M059J (cell line): ENCODE measurements around the gene PECR. TPM values are rescaled to one million over a fixed set of nuclear protein-coding genes. Genes with fewer than 3 reads are reported as not detected.

Source experiments
- DNase-seq: peaks from one replicate; pipeline ENCODE4 v3.0.0-alpha.2; 2012; ENCODE audit warnings: low read depth
- total RNA-seq: library from RNA; depleted of rRNA; stranded (reverse); fragments of >200 nt; shearing (Covaris generic); gene quantifications from 2 replicates; pipeline ENCODE4 v1.2.3, GENCODE V29; 2014

Gene PECR
- total RNA-seq, 1 experiment from 2014 or later = 9.0 TPM

DNA sequence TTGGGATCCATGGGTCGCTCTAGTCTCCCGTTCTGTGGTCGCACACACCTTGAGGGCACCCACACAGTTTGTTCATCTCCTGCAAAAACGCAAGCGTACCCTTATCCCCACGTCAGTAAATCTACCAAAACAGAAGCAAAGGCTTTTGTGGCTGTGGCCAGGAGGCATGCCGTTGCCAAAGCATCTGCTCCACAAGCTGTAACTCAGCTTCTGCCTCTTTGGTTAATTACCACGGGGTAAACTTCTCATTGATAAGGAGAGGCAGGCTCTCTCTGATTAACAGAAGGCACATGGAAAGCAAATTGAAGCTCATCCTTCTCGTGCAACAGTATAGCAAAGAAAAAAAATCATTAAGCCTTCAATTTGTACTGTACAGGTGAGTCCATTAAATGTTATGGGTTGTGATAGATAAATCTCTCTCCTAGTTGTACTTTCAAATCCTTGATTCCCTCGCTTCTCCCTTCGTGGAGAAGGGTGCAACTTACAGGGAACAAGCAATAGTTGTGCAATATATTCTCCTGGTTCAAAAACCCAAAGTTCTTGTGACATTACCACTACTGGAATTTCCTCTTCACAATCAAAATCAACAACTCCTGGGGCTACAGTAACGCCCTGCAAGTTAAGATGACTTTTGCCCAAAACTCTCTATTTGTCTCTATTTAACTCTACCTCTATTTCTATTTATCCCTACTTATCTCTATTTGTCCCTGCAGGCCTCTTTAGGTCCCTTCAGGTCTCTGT, 10.3 kb downstream of the PECR start:
- no peak for DNase-seq

- DNase-seq = no peak
Observed at GRCh38 chr2:216070195-216070594, 11.4 kb downstream of the PECR start.

DNA sequence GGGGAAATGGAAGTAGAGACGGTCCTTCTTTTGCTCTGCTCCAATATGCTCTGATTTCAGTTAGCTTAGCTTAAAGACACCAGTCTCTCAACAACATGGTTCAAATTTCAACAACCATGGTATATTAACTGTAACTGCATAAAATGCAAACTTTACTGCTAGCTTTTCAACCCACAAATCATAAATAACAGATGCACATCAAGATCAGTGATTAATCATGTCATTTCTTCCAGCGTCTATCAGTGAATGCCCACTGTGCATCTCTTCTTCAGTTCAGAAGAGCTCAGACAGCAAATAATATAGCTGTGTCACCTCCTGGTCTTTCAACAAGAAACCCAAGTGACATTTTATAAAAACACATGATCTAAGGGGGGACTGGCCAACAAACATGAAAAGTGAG, 12.6 kb downstream of the PECR start:
- no peak for DNase-seq

DNA sequence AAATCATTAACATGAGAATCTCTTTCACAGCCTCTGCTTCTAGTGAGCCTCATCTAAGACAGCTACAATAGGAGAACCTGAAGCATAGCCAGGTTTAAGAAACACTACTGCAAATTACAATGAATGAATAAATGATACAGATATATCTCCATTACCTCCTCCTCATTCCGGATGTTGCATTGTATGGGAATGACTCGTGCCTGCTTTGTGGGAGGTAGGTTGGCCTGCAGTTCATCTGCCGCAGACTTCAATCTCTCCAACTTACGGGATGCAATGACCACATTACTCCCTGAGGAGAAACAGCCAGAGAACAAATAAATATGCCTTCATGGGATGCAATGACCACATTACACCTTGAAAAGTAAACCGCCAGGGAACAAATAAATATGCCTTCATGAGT, 15.4 kb downstream of the PECR start:
- peak; percentile 59 for DNase-seq

DNA sequence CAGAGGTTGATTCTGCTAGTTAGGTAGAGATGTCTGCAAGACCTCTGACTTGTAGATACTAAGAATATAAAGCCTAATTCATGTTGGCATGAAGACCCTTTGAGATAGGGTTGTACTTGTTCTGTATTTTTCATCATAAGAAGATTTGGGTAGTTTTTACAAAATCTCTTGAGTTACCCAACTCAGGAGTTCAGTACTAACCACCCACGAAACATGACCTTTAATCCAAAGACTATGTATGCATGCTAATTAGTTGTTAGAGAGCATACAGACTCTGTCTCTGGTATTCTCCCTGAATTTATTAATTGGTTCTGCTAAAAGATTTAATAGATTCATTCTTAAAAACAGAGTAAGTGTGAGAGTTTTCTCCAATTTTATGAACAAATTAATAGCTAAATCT, 16.9 kb downstream of the PECR start:
- DNase-seq = no peak

DNA sequence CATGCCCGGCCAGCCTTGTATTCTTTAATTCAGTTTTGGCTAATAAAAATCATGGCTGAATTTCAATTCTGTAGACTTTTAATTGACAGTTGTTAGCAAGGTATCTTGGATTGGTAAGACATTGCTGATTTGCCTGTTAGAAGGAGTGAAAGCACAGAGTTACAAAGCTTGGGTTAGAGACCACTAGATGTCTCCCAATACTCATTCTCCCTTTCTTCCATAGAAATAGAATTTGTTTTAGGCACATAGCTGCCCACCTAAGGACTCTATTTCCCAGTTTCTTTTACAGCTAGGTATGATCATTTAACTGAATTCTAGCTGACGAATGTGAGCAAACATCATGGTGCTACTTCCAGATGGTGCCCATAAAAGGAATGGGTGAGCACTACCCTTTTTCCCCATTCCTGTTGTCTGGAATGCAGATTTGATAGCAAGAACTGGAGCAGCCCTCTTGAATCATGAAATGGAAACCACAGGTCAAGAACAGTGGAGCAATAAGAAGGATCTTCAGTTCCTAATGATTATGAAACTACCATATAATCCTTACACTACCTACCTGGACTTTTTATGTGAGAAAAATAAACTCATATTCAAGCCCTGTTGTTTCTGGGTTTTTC, 17.5 kb downstream of the PECR start:
- DNase-seq = no peak

DNA sequence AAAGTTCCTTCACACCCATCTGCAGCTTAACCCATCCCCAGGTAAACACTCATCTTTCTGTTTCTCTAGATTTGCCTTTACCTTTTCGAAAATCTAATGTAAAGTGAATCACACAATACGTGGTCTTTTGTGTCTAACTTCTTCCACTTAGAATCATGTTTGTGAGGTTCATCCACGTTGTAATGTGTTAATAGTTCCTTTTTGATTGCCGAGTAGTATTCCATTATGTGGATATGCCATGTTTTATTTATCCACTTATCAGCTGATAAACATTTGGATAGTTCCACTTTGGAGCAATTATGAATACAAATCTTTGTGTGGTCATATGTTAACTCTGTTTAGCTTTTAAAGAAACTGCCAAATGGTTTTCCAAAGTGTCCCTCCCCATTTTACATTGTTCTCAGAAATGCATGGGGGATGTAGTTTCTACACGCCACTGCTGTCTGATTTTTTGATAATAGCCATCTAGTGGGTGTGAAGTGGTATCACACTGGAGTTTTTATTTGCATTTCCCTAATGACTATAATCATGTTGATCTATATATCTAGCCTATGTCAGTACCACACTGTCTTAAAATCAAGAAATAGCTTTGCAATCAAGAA, 22.3 kb downstream of the PECR start:
- DNase-seq = no peak

- peak; percentile 87 for DNase-seq
Observed at GRCh38 chr2:216057688-216058193, 23.9 kb downstream of the PECR start.

GRCh38 chr2:216056739-216057138, 24.9 kb downstream of the PECR start:
- no peak for DNase-seq

DNA sequence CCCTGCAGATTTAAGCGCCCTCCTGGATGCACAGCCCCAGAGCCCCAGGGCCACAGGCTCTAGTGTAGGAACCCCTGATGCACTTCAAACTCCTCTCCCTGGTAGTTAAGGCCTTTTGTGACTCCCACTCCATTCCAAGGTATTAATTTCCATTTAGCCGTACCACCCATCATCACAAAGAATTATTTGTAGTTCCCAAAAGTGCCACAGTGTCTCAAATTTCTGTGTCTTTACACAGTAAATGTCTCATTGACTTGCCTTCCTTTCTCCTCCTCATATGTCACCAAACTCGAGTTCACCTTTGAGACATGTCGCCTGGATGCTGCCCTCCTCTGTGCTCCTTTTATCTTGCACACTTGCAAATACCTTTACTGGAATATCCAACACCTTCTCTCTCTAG, 25.9 kb downstream of the PECR start:
- no peak for DNase-seq

DNA sequence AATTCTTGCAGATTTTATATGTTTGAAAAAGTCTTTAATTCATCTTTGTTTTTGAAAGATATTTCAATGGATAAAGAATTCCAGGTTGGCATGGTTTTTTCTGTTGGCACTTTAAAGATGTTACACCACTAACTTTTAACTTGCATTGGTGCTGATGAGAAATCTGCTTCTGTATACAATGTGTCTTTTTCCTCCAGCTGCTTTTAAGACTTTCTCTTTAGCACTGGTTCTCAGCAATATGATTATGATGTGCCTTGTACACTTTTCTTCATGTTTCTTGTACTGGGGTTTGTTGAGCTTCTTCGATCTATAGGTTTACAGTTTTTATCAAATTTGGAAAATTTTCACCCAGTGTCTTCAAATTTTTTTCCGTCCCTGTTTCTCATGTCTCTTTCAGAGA, 29.2 kb downstream of the PECR start:
- DNase-seq = no peak

DNA sequence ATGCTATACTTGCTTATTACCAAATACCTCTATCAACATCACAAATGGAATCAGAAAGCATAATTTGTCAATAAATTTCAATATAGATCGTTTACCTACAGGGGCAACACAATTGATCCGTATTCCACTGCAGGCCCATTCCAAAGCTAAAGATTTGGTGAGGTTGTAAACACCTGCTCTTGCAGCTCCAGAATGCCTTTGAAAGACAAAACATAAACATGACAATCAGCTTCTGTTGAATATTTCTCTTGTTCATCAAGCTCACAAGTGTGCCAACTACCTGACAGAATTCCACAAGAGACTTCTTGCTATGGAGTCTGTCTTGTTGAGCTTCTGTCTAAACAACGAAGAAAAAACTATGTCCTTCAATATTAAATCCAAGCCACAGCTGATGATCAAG, 30.3 kb downstream of the PECR start:
- no peak for DNase-seq

- no peak for DNase-seq
Observed at GRCh38 chr2:216049452-216049851, 32.2 kb downstream of the PECR start.

- DNase-seq = no peak
Observed at GRCh38 chr2:216047397-216047796, 34.2 kb downstream of the PECR start.

- DNase-seq = no peak
Observed at GRCh38 chr2:216044883-216045486, 36.6 kb downstream of the PECR start.

DNA sequence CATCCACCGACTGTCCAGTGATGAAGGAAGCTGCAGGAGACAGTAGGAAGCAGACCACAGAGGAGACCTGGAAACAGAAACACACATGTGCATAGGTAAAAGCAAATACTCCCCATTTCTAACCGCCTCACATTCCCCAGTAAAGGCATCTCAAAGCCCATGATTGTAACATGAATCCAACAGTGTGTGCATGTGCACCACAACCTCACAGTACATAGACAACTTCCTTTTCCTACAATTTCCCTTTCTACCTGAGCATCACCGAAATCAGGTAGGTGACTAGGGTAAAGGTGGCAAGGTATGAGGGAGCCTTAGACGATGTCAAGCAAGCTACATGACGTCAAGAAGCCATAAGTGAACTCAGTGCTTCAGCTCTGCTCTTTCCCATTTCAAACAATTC, 37.7 kb downstream of the PECR start:
- no peak for DNase-seq

DNA sequence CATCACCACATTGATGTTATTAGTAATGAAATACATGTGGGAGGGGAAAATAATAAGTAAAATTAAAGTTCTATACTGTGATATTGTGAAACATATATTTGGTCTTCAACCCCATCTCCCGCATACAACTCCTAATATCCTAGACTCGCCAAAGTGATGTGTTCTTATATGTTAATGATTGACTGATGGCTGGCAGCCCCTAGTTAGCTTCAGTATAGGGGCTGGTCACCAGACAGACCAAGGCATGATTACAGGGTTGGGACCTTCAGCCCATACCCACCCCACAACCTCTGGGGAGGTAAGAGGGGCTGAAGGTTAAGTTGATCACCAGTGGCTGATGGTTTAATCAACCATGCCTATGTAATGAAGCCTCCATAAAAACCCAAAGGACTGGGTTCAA, 40.2 kb downstream of the PECR start:
- DNase-seq = no peak

DNA sequence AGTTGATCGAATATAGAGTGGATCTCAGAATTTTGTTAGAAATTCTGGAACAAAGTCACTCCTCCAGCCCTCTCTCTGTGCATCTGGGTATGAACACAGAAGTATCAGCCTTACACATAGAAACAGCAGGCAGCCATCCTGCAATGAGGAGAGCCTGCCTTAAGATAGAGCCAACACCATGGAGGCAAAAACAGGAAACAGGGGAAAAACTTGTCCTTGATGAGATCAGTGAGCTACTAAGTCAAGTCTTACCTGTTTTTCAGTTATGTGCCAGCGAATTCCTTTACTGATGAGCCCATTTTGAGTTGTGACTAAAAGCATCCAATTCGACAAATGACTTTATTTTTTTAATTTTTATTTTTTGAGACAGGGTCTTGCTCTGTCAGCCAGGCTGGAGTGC, 41.7 kb downstream of the PECR start:
- DNase-seq = no peak

- peak; percentile 52 for DNase-seq
Observed at GRCh38 chr2:216034065-216034464, 47.5 kb downstream of the PECR start.

DNA sequence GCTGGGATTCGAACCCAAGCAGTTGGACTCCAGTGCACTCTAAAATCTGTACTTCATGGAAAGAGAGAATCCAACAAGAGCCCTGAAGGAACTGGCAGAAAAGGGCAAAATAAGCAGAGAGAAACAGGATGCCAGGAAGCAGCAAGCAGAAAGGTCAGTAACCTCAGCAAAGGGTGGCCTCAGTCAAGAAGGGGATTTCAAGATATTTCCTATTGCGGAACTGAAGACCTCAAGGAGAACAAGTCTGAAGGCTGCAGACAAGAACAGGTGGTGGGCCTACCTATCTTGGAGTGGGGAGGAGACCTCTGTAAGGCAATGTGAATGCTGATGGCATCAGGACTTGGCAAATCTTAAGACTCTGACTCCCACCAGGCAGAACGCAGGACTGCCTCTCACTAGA, 48.2 kb downstream of the PECR start:
- no peak for DNase-seq

DNA sequence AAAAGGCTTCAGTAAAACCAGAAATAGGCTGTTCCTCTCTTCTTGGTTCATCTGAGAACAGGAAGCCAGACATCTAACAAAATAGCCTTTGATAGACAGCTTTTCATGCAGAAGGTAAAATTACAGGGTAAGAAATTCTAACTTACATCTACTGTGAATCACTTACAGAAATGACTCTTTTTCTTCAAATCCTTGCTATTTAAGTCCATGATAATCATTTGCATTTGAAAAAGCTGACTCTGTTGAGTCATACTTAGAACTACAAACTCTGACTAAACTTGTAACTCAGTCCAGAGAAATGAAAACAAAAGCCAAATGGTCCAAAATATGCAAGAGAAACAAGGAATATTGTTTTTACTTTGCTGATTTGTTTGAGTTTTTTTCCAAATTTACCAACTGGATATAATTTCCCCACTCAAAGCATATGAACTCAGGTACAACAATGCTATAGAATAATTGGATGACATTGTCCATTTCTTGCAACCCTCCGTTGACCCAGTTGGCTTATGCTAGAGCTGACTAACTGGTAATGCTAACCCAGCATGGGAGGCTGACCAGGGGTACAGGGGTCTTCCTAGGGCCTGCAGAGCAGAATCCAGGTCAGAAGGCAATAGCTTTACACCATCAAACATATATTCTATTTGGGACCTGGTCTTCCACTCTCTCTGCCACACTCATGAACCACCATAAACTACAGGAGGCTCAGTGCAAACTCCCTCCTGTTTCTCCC, 49.5 kb downstream of the PECR start:
- peak; percentile 70 for DNase-seq

GRCh38 chr2:216030216-216030615, 51.4 kb downstream of the PECR start:
- no peak for DNase-seq
